PC-9 (cell line): Measurements from ENCODE around the gene DGKA.

Source experiments
- CTCF ChIP-seq: fragments of 200-600 bp; sonication (generic); conservative IDR thresholded peaks from 2 replicates; pipeline ENCODE4 v1.6.1; 2017; ENCODE audit warnings: mixed run types, antibody characterized with exemption, mild to moderate bottlenecking, moderate library complexity
- EZH2 ChIP-seq: fragments of 200-600 bp; sonication (generic); IDR thresholded peaks from 2 replicates; pipeline ENCODE4 v1.8.0; 2017; ENCODE audit warnings: antibody characterized with exemption, low read depth

- TF ChIP-seq CTCF (no peak), EZH2 (no peak)
These were observed 47.4 kb downstream of the DGKA start for GRCh38 chr12:55978393-55978792.
